ENCODE measurements around the gene C14orf132.
A peak's percentile ranks its signal among the peaks of the same experiment; 100 is the strongest.

C14orf132 gene

DNA sequence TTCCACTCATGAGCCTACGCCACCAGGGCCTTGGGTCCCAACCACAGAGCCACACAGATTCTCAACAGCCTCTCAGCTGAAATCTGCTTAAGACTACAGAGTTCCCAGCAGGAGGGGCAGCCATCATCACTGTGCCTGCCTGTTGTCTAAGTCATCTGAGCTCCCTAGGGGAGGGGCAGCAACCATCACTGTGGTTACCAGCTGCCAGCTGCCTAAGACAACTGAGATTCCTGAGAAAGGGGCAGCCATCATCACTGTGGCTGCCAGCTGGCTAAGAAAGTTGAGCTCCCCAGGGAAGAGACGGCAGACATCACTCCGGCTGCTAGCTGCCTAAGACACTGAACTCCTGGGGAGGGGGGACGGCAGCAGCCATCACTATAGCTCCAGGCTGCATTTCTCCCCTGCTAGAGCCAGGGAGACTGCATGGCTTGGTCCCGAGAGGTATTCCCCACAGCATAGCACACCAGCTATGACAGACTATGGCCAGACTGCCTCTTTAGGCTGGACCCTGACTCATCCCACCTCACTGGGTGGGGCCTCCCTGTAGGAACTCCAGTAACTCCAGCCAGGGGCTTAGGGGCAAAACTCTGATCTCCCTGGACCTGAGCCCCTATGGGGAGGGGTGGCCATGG, 37.2 kb upstream of the C14orf132 start:
- ATAC-seq = peak; percentile 40; the same call in 1 of the 3 replicates

DNA sequence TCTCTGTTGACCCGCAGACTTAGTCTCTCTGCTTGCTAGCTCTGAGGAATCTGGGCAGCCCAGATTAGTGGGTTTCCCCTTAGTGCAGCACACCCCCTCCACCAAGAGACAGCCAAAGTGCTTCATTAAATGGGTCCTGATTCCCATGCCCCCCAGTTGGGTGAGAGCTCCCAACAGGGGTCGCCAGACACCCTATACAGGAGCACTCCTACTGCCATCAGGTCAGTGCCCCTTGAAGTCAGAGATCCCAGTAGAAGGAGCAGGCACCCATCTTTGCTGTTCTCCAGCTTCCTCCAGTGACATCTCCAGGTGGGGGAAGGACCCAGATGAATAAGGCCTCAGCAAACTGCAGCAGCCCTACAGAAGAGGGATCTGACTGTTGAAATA, 36.7 kb upstream of the C14orf132 start:
- ATAC-seq = no peak
- TF ChIP-seq, protein P1, sequence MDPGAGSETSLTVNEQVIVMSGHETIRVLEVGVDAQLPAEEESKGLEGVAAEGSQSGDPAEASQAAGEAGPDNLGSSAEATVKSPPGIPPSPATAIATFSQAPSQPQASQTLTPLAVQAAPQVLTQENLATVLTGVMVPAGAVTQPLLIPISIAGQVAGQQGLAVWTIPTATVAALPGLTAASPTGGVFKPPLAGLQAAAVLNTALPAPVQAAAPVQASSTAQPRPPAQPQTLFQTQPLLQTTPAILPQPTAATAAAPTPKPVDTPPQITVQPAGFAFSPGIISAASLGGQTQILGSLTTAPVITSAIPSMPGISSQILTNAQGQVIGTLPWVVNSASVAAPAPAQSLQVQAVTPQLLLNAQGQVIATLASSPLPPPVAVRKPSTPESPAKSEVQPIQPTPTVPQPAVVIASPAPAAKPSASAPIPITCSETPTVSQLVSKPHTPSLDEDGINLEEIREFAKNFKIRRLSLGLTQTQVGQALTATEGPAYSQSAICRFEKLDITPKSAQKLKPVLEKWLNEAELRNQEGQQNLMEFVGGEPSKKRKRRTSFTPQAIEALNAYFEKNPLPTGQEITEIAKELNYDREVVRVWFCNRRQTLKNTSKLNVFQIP (CRISPR knock-in tag; IDR thresholded peaks at IDR 0.05; ENCODE audit: borderline replicate concordance, low read depth) = no peak
- TF ChIP-seq ISL1 (CRISPR knock-in tag; IDR thresholded peaks at IDR 0.05) (no peak), ESRRG (CRISPR knock-in tag; IDR thresholded peaks at IDR 0.05) (no peak)
- TF ChIP-seq, protein P2, sequence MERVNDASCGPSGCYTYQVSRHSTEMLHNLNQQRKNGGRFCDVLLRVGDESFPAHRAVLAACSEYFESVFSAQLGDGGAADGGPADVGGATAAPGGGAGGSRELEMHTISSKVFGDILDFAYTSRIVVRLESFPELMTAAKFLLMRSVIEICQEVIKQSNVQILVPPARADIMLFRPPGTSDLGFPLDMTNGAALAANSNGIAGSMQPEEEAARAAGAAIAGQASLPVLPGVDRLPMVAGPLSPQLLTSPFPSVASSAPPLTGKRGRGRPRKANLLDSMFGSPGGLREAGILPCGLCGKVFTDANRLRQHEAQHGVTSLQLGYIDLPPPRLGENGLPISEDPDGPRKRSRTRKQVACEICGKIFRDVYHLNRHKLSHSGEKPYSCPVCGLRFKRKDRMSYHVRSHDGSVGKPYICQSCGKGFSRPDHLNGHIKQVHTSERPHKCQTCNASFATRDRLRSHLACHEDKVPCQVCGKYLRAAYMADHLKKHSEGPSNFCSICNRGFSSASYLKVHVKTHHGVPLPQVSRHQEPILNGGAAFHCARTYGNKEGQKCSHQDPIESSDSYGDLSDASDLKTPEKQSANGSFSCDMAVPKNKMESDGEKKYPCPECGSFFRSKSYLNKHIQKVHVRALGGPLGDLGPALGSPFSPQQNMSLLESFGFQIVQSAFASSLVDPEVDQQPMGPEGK (CRISPR knock-in tag; IDR thresholded peaks at IDR 0.05; ENCODE audit: borderline replicate concordance) = no peak
- TF ChIP-seq, protein P3, sequence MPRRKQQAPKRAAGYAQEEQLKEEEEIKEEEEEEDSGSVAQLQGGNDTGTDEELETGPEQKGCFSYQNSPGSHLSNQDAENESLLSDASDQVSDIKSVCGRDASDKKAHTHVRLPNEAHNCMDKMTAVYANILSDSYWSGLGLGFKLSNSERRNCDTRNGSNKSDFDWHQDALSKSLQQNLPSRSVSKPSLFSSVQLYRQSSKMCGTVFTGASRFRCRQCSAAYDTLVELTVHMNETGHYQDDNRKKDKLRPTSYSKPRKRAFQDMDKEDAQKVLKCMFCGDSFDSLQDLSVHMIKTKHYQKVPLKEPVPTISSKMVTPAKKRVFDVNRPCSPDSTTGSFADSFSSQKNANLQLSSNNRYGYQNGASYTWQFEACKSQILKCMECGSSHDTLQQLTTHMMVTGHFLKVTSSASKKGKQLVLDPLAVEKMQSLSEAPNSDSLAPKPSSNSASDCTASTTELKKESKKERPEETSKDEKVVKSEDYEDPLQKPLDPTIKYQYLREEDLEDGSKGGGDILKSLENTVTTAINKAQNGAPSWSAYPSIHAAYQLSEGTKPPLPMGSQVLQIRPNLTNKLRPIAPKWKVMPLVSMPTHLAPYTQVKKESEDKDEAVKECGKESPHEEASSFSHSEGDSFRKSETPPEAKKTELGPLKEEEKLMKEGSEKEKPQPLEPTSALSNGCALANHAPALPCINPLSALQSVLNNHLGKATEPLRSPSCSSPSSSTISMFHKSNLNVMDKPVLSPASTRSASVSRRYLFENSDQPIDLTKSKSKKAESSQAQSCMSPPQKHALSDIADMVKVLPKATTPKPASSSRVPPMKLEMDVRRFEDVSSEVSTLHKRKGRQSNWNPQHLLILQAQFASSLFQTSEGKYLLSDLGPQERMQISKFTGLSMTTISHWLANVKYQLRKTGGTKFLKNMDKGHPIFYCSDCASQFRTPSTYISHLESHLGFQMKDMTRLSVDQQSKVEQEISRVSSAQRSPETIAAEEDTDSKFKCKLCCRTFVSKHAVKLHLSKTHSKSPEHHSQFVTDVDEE (CRISPR knock-in tag; IDR thresholded peaks at IDR 0.05) = no peak

More for the DNA sequence above, 37.2 kb upstream of the C14orf132 start:
- TF ChIP-seq ESRRG (CRISPR knock-in tag; IDR thresholded peaks at IDR 0.05) = no peak
- TF ChIP-seq, protein P2 (CRISPR knock-in tag; IDR thresholded peaks at IDR 0.05; ENCODE audit: borderline replicate concordance) = no peak
- no peak for TF ChIP-seq ZNF565 (CRISPR knock-in tag; conservative IDR thresholded peaks at IDR 0.05; ENCODE audit: low read depth)
- TF ChIP-seq BACH2 (CRISPR knock-in tag; IDR thresholded peaks at IDR 0.05; ENCODE audit: borderline replicate concordance) = no peak
- no peak for TF ChIP-seq ZNF70 (CRISPR knock-in tag; IDR thresholded peaks at IDR 0.05)
- TF ChIP-seq, protein P4, sequence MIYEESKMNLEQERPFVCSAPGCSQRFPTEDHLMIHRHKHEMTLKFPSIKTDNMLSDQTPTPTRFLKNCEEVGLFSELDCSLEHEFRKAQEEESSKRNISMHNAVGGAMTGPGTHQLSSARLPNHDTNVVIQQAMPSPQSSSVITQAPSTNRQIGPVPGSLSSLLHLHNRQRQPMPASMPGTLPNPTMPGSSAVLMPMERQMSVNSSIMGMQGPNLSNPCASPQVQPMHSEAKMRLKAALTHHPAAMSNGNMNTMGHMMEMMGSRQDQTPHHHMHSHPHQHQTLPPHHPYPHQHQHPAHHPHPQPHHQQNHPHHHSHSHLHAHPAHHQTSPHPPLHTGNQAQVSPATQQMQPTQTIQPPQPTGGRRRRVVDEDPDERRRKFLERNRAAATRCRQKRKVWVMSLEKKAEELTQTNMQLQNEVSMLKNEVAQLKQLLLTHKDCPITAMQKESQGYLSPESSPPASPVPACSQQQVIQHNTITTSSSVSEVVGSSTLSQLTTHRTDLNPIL (CRISPR knock-in tag; IDR thresholded peaks at IDR 0.05; ENCODE audit: low read depth) = no peak
- no peak for TF ChIP-seq ZC3H10 (CRISPR knock-in tag; IDR thresholded peaks at IDR 0.05)
- no peak for TF ChIP-seq RARB (CRISPR knock-in tag; IDR thresholded peaks at IDR 0.05)
- TF ChIP-seq, protein P3 (CRISPR knock-in tag; IDR thresholded peaks at IDR 0.05) = no peak

DNA sequence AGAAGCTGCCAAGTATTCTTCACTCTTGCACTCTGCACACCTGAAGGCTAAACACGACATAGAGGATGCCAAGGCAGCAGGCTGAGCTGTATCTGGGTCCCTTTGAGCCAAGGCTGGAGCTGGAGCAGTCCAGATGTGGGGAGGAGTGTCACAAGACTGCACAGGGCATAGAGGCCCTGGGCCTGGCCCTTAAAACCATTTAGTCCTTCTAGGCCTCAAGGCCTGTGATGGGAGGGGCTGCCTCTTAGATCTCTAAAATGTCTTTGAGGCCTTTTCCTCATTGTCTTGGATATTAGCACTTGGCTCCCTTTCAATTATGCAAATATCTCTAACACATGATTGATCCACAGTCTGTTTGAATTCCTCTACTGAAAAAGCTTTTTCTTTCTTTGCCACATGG, 28.0 kb upstream of the C14orf132 start:
- ATAC-seq = no peak
- TF ChIP-seq, protein P3 (CRISPR knock-in tag; IDR thresholded peaks at IDR 0.05) = no peak
- TF ChIP-seq ISL1 (CRISPR knock-in tag; IDR thresholded peaks at IDR 0.05) (no peak), ZC3H10 (CRISPR knock-in tag; IDR thresholded peaks at IDR 0.05) (no peak), TCF4 (CRISPR knock-in tag; IDR thresholded peaks at IDR 0.05; ENCODE audit: borderline replicate concordance) (no peak), SNAI2 (CRISPR knock-in tag; IDR thresholded peaks at IDR 0.05) (no peak), GLIS3 (CRISPR knock-in tag; IDR thresholded peaks at IDR 0.05) (no peak), ARNTL (CRISPR knock-in tag; IDR thresholded peaks at IDR 0.05; ENCODE audit: borderline replicate concordance, low read depth) (no peak), CSDC2 (CRISPR knock-in tag; IDR thresholded peaks at IDR 0.05) (no peak), ZFP30 (CRISPR knock-in tag; IDR thresholded peaks at IDR 0.05) (no peak)
- TF ChIP-seq, protein P1 (CRISPR knock-in tag; IDR thresholded peaks at IDR 0.05; ENCODE audit: borderline replicate concordance, low read depth) = no peak

Measured in SK-N-SH treated with all-trans-retinoic acid at 6 μM for 48 hours (cell line).